HG03432 (cell line): ENCODE data around the gene IFITM2.
A peak's percentile ranks its signal among the peaks of the same experiment; 100 is the strongest.
"Not testable (repeated sequence)": the region's sequence is repeated elsewhere in the genome, so short reads cannot be mapped to it uniquely, and the experiment has no call there.

Experiments
- ATAC-seq: cut with Tn5 transposase; IDR thresholded peaks from one replicate; pipeline ENCODE4 v1.9.1; 2021; ENCODE audit warnings: mild to moderate bottlenecking, moderate library complexity; ENCODE audit not compliant: unreplicated experiment

The IFITM2 gene

DNA sequence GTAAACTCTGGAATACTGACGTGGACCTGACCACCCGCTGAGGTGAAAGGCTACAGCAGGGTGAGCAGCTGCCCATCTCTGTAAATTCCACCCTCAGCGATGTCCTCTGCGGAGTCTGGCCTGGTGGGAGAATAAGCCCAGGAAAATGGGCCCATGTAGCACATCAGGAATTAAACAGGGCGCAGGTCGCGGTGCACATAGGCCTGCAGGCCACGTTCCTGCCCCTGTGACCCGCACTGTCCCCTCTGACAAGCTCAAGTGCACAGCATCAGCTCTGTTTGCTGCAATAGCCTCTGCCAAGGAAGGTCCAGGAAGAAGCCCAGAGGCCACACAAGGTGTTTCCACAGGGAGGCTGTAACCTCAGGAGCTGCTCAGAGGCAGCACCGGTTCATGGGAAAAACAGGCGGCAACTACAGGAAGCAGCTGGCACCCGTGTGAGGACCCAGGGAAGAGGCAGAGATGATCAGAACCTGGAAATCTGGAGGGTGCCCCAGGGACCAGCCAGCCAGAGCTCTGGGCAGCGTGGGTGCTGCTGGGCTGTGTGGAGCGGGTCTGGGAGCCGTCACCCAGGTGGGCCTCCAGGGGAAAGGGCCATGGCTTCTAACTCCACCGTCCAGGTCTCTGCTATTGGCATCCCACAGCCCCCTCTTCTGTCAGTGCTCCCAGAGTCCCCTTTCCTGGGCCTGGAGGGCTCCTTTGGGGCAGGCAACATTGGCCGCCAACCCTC lies 808 bp upstream of the IFITM2 start:
- ATAC-seq: no peak

DNA sequence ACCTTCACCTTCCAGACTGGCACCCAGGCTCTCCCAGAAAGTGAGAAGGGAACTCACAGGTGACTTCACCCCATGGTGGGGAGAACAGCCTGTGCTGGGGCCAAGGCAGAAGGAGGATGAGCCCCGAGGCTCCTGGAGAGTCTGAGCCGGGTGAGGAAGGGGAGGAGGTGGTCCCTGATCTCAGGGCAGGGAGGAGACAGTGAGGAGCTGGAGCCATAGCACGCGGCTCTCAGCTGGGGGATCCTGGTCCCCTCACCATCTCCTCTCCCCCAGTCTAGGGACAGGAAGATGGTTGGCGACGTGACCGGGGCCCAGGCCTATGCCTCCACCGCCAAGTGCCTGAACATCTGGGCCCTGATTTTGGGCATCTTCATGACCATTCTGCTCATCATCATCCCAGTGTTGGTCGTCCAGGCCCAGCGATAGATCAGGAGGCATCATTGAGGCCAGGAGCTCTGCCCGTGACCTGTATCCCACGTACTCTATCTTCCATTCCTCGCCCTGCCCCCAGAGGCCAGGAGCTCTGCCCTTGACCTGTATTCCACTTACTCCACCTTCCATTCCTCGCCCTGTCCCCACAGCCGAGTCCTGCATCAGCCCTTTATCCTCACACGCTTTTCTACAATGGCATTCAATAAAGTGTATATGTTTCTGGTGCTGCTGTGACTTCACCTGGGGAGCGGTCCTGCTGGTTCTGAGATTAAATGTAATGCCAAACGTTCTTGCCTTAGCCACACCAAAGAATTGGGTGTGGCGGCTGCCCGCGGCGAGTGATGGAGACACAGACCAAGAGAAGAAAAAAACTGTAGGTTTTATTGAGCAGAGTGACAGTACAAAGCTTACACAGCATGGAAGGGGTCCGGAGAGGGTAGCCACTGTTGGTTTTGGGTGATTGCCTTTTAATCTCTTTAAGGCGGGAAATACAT lies 1.4 kb downstream of the IFITM2 start:
- not testable (repeated sequence) for ATAC-seq

DNA sequence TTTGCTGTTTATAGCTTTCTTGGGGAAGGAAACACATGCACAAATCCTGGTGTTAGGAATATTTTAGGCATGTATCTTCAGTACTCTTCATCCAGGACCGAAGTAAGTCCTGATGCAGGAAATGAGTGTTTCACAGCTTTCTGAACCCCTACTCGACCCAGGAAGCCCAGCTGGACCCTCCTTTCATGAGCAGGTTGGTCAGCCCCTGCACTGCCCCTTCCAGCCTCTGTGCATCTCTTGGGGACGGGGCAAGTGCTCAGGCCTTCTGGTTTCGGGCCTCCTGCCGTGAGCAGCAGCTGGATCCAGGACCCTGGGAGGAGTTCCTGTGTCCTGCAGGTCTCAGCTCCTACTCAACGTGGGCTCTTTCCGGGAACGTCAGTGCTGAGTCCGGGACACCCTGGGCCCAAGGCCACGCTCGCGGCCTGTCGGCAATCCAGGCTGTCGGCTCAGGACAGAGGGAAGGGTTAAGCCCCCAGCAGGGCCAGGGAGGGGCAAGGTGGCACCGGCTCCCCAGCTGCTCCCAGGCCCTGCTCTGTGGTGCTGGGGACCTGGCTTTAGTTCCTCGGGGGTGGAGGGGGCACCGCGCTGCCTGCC lies 2.5 kb downstream of the IFITM2 start:
- ATAC-seq: not testable (repeated sequence)

DNA sequence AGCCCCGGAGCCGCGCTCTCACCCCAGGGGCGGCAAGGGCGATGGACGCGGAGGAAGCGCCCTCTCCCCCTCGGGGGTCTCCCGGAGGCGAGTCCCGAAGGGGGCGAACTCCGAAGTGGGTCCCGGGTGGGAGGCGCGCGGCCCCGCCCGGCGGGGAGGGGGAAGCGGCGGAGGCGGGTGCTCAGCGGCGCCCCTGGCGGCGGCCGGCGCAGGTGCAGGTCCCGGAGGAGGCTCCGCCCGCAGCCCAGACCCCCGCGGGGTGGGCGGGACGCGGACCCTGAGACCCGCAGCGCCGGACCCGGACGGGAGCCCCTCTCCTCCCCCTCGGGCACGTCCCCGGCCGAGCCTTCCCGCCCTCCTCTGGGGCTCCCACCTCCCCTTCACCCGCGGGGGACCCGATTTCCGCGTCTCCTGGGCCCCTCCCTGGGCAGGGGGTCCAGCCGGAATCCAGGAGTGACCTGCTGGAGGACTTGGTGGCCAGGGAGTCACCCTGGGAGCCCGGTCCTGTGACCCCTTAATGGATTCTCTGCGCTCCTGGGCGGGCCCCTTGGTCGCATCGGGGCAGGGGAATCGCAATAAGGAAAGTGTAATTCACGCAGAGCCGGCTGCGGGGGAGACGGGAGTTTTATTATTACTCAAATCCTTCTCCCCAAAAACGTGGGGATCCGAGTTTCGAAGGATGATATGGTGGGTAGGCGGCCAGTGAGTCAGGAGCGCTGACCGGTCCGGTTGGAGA lies 3.6 kb downstream of the IFITM2 start:
- ATAC-seq: peak; percentile 43

DNA sequence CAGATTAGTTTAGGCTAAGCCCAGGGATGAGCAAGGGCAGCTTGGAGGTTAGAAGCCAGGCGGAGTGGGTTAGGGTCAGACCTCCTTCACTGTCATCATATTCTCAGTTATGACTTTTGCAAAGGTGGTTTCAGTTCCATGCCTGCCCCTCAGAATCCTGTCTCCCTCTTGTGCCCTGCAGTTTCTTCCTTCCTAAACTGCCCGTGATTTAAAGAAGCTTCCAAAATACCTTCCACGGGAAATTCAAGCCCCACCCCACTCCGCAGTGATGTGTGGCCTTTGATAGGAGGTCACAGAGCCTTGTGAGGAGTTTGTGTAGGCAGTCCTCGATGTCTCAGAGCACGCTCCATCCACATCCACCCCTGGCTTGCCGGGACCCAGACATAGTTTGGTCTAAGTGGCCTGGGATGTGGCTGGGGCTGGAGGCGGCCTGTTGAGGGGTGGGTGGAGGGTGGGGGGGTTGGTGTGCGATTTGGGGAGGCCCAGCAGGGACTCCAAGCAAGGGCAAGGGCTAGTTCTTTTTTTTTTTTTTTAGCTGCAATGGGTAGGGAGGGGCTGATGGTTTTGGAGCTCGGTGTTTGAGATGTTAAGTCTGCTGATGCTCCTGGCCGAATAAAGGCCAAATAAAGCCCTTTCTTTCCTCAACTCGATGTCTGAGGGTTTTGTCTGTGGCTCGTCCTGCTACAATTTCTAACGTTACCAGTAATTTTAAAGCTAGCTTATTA lies 4.6 kb downstream of the IFITM2 start:
- no peak for ATAC-seq

DNA sequence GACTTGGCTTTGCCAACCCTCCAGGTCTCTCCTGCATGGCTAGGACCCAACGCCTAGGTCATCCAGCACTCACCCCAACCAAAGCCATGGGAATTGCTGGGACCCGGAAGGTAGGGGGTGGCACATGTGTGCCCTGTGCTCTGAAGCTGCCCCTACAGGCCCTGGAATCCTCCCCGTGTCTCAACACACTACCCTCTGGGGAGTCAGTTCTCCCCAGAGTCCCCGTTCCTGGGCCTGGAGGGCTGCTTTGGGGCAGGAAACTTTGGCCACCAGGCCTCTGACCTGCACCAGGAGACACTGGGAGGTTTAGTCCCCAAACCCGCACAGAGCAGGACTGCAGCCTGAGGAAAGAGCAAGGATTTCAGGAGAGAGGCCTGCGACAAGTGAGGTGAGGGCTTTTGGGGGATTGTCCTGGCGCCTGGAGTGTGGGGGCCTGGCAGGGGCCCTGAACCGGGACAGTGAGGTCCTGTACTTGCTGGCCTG lies 5.7 kb downstream of the IFITM2 start:
- ATAC-seq: no peak

DNA sequence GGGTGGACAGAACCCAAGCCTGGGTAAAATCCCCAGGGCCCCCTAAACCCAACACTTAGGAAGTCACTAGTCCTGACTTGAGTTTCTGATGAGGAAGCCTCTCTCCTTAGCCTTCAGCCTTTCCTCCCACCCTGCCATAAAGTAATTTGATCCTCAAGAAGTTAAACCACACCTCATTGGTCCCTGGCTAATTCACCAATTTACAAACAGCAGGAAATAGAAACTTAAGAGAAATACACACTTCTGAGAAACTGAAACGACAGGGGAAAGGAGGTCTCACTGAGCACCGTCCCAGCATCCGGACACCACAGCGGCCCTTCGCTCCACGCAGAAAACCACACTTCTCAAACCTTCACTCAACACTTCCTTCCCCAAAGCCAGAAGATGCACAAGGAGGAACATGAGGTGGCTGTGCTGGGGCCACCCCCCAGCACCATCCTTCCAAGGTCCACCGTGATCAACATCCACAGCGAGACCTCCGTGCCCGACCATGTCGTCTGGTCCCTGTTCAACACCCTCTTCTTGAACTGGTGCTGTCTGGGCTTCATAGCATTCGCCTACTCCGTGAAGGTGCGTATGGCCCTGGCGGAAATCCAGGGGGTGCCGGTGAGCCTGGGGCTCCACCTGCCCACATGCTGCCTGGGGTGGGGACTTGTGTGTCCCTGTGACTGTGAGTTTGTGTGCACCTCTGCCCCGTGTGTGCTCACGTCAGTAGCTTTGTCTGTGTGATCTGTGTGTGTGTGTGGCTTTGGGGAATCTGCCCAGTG lies 6.4 kb downstream of the IFITM2 start, which contains the start of gene IFITM1:
Gene IFITM1, plus strand, starts transcription at position 254 of the 767 bp plus-strand sequence. Its CDS starts 131 bp downstream, at position 385.
- ATAC-seq: peak; percentile 27

DNA sequence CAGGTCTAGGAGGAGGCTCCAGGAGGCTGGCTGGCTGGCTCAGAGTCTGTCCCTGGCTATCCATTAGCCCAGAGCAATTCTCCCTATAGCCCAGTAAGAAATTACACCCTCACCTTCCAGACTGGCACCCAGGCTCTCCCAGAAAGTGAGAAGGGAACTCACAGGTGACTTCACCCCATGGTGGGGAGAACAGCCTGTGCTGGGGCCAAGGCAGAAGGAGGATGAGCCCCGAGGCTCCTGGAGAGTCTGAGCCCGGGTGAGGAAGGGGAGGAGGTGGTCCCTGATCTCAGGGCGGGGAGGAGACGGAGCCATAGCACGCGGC lies 6.9 kb downstream of the IFITM2 start:
- not testable (repeated sequence) for ATAC-seq

DNA sequence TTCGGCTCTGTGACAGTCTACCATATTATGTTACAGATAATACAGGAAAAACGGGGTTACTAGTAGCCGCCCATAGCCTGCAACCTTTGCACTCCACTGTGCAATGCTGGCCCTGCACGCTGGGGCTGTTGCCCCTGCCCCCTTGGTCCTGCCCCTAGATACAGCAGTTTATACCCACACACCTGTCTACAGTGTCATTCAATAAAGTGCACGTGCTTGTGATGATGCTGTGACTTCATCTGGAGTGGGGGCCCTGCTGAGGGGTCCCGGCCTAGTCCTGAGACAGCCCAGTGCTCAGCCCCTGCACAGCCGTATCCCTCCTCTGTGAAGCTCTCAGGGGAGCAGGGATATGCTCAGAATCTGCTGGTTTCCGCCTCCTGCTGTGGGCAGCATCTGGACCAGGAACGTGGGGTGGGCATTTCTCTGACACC lies 7.5 kb downstream of the IFITM2 start:
- ATAC-seq: no peak

DNA sequence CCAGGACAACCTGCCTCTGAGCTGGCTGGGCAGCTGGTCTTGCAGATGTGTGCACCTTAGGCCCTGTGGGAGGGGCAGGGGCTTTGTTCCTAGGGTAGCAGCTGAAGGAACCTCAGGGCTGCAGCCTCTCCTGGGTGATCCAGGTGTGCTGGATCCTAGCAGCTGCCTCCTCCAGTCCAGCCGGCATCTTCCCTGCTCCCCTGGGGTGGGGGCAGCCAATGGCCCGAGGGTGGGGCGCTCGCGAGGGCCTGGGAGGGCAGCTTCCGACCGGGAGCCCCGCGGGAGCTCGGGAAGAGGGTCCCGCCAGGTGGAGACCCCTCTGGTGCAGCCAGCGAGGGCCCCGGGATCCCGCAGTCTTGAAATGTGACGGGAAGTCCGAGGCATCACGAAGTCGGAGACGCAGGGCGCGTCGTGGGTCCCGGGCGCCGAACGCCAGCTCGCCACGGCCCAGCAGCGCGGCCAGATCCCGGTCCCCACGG lies 7.9 kb downstream of the IFITM2 start:
- no peak for ATAC-seq

DNA sequence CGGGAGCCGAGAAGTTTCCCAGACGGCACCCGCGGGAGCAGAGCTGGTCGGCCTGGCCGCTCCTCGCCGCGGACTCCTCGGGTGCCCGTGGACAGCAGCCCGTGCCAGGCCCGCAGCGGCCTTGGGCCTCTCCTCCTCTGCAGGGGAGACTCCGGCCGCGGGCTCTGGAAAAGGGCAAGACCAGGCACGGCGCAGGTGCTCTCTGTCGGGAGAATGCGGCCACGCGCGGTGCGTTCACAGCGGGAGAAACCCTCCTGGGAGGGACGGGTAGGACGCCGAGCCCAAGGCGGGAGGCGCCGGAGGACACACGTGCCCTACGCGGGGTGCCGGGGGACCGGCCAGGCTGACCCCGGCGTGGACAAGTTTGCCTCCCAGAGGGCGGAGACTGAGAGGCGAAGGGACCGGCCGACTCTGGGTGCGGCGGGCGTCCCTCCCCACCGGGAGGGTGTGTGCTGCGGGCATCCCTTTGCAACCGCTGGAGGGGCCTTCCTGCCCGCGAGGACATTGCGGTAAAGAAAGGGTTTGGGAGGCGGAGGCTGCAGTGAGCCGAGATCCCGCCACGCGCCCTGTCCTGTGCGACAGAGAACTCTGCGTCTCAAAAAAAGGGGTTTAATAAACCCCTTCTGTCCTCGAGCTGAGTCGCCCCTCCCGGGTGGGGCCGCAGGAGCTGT lies 8.6 kb downstream of the IFITM2 start:
- no peak for ATAC-seq

DNA sequence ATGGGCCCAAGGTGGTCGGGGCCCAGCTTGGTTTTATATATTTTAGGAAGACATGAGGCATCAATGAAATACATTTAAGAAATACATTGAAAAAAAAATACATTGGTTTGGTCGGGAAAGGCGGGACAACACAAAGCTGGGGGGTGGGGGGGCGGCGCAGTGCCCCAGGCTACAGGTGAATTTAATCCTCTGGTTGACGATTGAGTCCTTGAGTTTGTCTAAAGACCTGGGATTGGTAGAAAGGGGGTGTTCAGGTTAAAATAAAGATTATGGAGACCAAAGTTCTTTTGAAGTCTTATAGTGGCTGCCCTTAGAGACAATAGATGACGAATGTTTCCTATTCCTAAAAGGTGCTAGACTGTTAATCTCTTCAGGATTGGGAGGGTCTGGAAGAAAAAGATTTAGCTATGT lies 9.3 kb downstream of the IFITM2 start:
- no peak for ATAC-seq

DNA sequence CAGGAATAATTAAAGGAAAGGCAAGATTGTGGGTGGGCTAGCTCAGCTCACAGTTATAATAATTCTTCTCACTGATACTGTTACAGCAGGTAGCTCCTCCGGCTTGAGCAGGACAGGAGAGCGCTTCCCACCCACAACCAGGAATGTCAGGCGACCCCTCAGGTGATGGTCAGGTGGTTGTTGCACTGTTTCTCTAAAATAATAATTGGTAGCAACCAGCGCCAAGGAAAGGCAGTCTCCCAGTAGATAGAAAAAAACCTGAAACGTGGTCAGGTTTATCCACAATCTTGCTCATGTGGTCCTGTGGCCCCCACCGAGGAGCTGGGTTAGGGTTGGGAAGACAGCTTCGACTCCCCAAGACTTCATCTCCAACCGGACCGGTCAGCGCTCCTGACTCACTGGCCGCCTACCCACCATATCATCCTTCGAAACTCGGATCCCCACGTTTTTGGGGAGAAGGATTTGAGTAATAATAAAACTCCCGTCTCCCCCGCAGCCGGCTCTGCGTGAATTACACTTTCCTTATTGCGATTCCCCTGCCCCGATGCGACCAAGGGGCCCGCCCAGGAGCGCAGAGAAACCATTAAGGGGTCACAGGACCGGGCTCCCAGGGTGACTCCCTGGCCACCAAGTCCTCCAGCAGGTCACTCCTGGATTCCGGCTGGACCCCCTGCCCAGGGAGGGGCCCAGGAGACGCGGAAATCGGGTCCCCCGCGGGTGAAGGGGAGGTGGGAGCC lies 10.2 kb downstream of the IFITM2 start:
- peak; percentile 2 for ATAC-seq

DNA sequence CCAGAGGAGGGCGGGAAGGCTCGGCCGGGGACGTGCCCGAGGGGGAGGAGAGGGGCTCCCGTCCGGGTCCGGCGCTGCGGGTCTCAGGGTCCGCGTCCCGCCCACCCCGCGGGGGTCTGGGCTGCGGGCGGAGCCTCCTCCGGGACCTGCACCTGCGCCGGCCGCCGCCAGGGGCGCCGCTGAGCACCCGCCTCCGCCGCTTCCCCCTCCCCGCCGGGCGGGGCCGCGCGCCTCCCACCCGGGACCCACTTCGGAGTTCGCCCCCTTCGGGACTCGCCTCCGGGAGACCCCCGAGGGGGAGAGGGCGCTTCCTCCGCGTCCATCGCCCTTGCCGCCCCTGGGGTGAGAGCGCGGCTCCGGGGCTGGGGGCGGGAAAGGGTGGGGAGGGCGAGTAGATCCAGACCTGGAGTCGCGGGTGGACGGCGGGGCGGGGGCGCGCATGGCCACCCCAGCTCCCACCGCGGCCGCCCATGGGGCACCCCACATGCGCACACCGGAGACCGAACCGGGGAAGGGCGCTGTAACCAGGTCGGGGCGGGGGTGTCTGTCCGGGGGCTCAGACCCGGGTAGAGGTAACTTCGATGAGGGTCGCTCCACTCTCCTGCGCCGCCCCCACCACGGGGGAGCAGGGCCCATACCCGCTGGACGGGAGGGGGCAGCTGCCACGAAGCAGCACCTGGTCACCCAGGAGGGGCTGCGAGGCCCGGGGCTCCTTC lies 10.9 kb downstream of the IFITM2 start:
- ATAC-seq: peak; percentile 65

DNA sequence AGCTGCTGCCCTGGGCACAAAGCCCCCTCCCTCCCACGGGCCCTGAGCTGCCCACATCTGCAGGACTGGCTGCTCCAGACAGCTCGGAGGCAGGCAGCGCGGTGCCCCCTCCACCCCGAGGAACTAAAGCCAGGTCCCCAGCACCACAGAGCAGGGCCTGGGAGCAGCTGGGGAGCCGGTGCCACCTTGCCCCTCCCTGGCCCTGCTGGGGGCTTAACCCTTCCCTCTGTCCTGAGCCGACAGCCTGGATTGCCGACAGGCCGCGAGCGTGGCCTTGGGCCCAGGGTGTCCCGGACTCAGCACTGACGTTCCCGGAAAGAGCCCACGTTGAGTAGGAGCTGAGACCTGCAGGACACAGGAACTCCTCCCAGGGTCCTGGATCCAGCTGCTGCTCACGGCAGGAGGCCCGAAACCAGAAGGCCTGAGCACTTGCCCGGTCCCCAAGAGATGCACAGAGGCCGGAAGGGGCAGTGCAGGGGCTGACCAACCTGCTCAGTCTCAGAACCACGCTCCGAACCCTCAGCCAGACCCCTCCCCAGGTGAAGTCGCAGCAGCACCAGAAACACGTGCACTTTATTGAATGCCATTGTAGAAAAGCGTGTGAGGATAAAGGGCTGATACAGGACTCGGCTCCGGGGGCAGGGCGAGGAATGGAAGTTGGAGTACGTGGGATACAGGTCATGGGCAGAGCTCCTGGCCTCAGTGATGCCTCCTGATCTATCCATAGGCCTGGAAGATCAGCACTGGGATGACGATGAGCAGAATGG lies 11.7 kb downstream of the IFITM2 start:
- peak; percentile 10 for ATAC-seq

DNA sequence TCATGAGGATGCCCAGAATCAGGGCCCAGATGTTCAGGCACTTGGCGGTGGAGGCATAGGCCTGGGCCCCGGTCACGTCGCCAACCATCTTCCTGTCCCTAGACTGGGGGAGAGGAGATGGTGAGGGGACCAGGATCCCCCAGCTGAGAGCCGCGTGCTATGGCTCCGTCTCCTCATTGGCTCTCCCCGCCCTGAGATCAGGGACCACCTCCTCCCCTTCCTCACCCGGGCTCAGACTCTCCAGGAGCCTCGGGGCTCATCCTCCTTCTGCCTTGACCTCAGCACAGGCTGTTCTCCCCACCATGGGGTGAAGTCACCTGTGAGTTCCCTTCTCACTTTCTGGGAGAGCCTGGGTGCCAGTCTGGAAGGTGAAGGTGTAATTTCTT lies 12.3 kb downstream of the IFITM2 start:
- not testable (repeated sequence) for ATAC-seq

DNA sequence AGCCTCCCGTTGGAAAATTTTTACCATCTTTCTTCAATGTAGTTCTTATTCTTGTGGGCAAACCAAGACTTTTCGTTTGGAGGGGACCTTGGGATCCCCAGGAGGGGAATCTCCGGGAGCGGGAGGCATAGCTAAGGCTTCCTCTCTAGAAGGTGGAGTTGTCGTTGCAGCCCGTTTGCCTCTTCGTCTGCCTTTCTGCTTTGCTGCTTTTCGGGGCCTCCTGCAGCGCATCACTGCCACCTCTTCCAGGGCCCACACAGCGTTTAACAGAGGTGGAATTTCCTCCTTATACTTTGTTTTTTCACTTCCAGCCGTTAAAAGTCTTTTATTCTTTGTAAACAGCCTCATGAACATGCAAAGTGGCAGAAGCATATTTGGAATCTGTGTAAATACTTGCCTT lies 16.5 kb downstream of the IFITM2 start:
- no peak for ATAC-seq
